T-helper 2 cell treated with Interferon-gamma antibody and Interleukin-4, amounts not matched to agents 100 ng/mL and 5 ng/mL, for 36 hours (primary cell): Measurements from ENCODE around the gene GSG1L. TPM values are rescaled to one million over a fixed set of nuclear protein-coding genes. Genes with fewer than 3 reads are reported as not detected.

Experiments used
- intact Hi-C: fragments of 100-400 bp; cut with micrococcal nuclease; formaldehyde crosslinking; loops from one replicate; pipeline ENCODE4 v1.15.1; 2023
- total RNA-seq: library from RNA; stranded (reverse); gene quantifications from 2 replicates; pipeline ENCODE4 v1.2.3, GENCODE V29; 2022

GSG1L gene
- total RNA-seq, 1 donor from 2014 or later, result 0.23 TPM

GRCh38 chr16:27776556-27777225, 286.8 kb downstream of the GSG1L start:
- intact Hi-C loops, result no loop called here

- intact Hi-C loops, result no loop called here
Observed at GRCh38 chr16:27775254-27775653, 288.3 kb downstream of the GSG1L start.

- intact Hi-C loops, result no loop called here
Observed at GRCh38 chr16:27774779-27775178, 288.7 kb downstream of the GSG1L start.

- intact Hi-C loops, result no loop called here
Observed at GRCh38 chr16:27773344-27773743, 290.2 kb downstream of the GSG1L start.

- intact Hi-C loops, result no loop called here
Observed at GRCh38 chr16:27772093-27772825, 291.3 kb downstream of the GSG1L start.

- intact Hi-C loops, result no loop called here
Observed at GRCh38 chr16:27771201-27771910, 292.2 kb downstream of the GSG1L start.

- intact Hi-C loops, result no loop called here
Observed at GRCh38 chr16:27770271-27771196, 293.0 kb downstream of the GSG1L start.

GRCh38 chr16:27769561-27770255, 293.8 kb downstream of the GSG1L start:
- intact Hi-C loops, result no loop called here

- intact Hi-C loops, result no loop called here
Observed at GRCh38 chr16:27768651-27769272, 294.8 kb downstream of the GSG1L start.

- intact Hi-C loops, result no loop called here
Observed at GRCh38 chr16:27767971-27768591, 295.4 kb downstream of the GSG1L start.

- intact Hi-C loops, result no loop called here
Observed at GRCh38 chr16:27767081-27767480, 296.4 kb downstream of the GSG1L start.

GRCh38 chr16:27766236-27766925, 297.1 kb downstream of the GSG1L start:
- intact Hi-C loops, result no loop called here

GRCh38 chr16:27764869-27765675, 298.4 kb downstream of the GSG1L start:
- intact Hi-C loops, result no loop called here

- intact Hi-C loops, result no loop called here
Observed at GRCh38 chr16:27764427-27764826, 299.1 kb downstream of the GSG1L start.

GRCh38 chr16:27762441-27762840, 301.1 kb downstream of the GSG1L start:
- intact Hi-C loops, result no loop called here

- intact Hi-C loops, result no loop called here
Observed at GRCh38 chr16:27761816-27762215, 301.7 kb downstream of the GSG1L start.

- intact Hi-C loops, result no loop called here
Observed at GRCh38 chr16:27760789-27761176, 302.7 kb downstream of the GSG1L start.
